Stomach (tissue), 4 donors: ENCODE data around the gene ACOT8.

Experiments used
- CTCF ChIP-seq, 7 experiments: fragments of 450-650 bp in 4 of 7; fragments of 200-600 bp in 3 of 7; sonication (generic) in 3 of 7; IDR thresholded peaks; one replicate each; pipeline ENCODE4 v1.5.1; 2016 to 2019; ENCODE audit warnings: antibody characterized with exemption in 7 of 7, control low read depth in 2 of 7, mild to moderate bottlenecking in 1 of 7
- EP300 ChIP-seq: sonication (generic); formaldehyde crosslinking; IDR thresholded peaks from one replicate; pipeline ENCODE4 v1.6.1; 2017; ENCODE audit warnings: antibody characterized with exemption
- POLR2A ChIP-seq, 4 donors: fragments of 450-650 bp; IDR thresholded peaks; one replicate each; pipeline ENCODE4 v1.6.1; 2016; ENCODE audit warnings: antibody characterized with exemption in 4 of 4, control low read depth in 2 of 4, mild to moderate bottlenecking in 1 of 4, moderate library complexity in 1 of 4
- POLR2AphosphoS5 ChIP-seq, 3 donors: sonication (generic); formaldehyde crosslinking; IDR thresholded peaks; one replicate each; pipeline ENCODE4 v1.6.1; 2016; ENCODE audit warnings: antibody characterized with exemption in 3 of 3

- no peak for TF ChIP-seq POLR2A (IDR thresholded peaks at IDR 0.05)
- TF ChIP-seq CTCF (IDR thresholded peaks at IDR 0.05): no peak
- no peak for TF ChIP-seq POLR2AphosphoS5 (IDR thresholded peaks at IDR 0.05)
- TF ChIP-seq EP300: no peak
These were observed 42.0 kb upstream of the ACOT8 start for GRCh38 chr20:45899046-45899835.
